GM18951 (cell line): Measurements from ENCODE around the gene GLYR1.
A peak's percentile ranks its signal among the peaks of the same experiment; 100 is the strongest.

Experiments used
- POLR2A ChIP-seq: IDR thresholded peaks from 4 replicates; pipeline ENCODE4 v1.6.1; 2011; ENCODE audit warnings: mild to moderate bottlenecking; ENCODE audit not compliant: insufficient read length, insufficient read depth; ENCODE audit errors: extremely low read depth
- in situ Hi-C: fragments of 300-500 bp; cut with MboI; formaldehyde crosslinking; loops from one replicate; pipeline ENCODE4 v1.12.0; 2022; ENCODE audit warnings: low sequenced_read_pairs, mixed read lengths, inconsistent platforms; ENCODE audit not compliant: unreplicated experiment

GLYR1 gene

GRCh38 chr16:4775005-4775404 lies 72.1 kb downstream of the GLYR1 start:
- in situ Hi-C loops: no loop called here
- TF ChIP-seq POLR2A: no peak

- TF ChIP-seq POLR2A: no peak
- in situ Hi-C loops: no loop called here
Measured at GRCh38 chr16:4772351-4772750, 74.7 kb downstream of the GLYR1 start.

DNA sequence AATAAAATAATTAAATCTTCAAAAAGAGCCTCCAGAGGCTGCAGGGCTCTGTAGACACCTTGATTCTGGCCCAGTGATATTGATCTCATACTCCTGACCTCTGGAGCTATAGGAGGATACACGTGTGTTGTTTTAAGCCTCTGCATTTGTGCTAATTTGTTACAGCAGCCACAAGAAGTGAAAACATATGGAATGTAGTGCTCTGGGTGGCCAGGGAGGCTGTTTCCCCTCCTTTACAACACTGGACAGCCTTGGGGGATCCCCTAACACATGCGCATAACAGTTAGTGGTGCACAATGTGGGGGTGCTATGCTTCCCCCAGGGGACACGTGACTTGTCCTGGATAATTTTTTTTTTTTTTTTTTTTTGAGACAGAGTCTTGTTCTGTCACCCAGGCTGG lies 75.4 kb downstream of the GLYR1 start:
- in situ Hi-C loops: no loop called here
- TF ChIP-seq POLR2A: no peak

DNA sequence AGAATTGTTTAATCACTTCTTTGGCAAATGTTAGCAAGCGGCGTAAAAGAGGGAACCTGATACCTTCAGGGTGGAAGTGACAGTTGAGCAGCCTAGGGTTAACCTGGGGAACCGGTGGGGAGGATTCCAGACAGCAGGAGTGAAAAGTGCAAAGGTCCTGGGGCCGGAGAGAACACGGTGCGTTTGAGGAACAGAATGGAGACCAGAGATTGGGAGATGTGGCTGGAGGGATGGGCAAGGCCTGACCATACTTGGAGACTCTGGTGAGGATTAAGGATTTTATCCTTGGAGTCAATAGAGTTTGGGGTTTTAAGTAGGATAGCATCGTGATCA lies 77.8 kb downstream of the GLYR1 start:
- TF ChIP-seq POLR2A: no peak
- in situ Hi-C loops: no loop called here

DNA sequence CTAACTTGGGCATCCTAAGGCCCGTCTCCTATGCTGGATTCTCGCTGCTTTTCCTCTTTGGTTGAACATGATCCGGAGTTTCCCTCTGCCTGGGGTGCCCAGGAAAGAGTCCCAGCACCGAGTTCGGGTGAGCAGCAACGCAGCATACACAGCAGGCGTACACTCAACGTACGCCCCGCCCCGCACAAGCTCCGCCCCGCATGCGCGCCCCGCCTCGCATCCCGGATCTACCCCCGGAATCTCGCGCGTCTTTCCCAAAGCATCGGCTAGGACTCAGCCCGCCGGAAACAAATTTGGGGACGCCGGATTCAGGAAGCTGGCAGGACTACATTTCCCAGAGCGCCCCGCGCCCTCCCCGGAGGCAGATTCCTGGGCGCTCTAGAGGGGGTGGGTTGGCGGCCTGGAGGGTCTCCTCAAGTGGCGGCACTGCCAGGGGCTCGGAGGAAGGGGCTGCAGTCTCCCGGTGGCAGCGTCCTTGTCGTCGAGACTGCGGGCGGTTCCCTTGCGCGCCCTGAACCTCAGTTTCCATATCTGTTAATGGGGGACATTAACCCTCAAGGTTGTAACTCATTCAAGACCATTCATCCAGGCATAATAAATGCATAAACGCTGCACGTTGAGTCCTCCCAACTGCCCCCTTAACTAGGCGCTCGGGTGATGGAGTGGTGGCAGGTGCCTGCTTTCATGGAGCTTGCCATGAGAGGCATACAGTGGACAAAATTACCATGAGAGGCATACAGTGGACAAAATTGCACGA lies 78.4 kb downstream of the GLYR1 start:
- in situ Hi-C loops: no loop called here

GRCh38 chr16:4767872-4768548 lies 79.1 kb downstream of the GLYR1 start:
- in situ Hi-C loops: no loop called here
- no peak for TF ChIP-seq POLR2A

More for the DNA sequence above, 78.4 kb downstream of the GLYR1 start:
- peak; percentile 85 for TF ChIP-seq POLR2A

GRCh38 chr16:4766875-4767628 lies 80.0 kb downstream of the GLYR1 start, which contains the start of gene ZNF500:
TSS of gene ZNF500 (minus strand) at chr16:4767162. CDS start at chr16:4765978, 1,184 bp downstream.
- in situ Hi-C loops: no loop called here
- TF ChIP-seq POLR2A: peak; percentile 77

DNA sequence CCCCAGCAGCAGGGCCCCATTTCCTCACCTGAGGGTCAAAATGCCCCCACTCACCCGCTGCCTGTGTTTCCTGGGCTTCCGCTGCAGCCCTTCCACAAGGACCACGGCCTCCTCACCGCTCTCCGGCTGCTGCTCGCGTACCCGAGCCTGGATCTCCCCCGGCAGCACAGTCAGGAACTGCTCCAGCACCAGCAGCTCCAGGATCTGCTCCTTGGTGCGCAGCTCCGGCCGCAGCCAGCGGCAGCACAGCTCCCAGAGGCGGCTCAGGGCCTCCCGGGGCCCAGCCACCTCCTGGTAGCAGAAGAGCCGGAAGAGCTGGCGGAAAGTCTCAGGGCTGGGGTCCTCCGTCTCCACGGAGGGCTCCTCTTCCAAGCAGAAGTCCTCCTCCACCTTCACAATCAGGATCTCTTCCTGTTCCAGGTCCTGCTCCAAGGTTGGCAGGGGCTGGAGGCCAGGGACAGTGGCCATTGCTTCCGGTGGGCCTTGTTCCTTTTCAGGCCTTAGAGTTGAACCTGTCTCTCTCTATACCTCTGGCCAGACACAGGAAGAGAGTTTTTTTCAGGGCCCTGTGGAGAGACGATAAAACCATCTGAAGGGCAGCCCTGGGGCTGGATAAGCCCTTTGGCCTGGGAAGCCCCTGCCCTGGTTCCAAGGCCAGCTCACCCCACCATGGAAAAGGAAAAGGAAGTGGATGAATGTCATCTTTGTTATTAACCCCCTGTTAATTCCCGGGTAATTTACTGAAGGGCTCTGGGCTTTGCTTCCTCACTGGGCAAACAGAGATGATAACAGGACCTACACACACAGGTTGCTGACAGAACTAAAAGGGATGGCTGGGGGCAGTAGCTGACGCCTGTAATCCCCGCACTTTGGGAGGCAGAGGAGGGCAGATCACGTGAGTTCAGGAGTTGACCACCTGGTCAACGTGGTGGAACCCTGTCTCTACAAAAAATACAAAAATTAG lies 81.3 kb downstream of the GLYR1 start:
- no peak for TF ChIP-seq POLR2A
- in situ Hi-C loops: no loop called here

- in situ Hi-C loops: no loop called here
Measured at GRCh38 chr16:4763791-4764190, 83.3 kb downstream of the GLYR1 start.

GRCh38 chr16:4762205-4762604 lies 84.9 kb downstream of the GLYR1 start:
- TF ChIP-seq POLR2A: no peak
- in situ Hi-C loops: no loop called here

More at GRCh38 chr16:4763791-4764190, 83.3 kb downstream of the GLYR1 start:
- TF ChIP-seq POLR2A: no peak

DNA sequence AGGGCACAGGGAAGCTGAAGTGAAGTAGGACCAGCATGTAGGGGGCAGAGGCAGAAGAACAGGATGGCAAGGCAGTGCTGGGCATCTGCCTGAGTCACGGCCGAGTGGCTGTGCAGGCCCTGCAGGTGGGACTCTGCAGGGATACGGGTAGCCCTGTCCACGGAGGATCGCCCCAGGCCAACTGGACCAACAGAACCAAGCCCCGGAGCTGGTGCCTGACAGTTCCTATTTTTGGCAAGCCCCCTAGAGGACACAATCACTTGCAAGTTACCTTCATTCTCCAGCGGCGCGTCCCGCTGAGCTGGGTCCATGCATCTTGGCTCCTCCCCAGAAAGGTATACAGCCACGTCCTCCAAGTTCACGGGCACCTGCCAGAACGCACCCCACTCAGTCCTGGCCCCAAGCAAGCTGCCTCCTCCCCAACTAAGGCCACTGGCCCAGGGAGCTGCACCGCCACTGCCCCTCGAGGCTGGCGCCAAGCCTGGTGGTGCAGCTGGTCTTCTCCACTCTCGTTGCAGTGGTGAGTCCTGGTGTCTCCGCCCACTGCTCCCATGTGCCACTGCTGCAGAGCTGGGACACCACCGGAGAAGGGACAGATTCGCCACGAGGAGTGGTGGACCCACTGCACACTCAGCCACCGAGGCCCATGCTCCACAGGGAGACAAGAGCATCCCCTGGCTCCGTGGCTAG lies 86.7 kb downstream of the GLYR1 start:
- TF ChIP-seq POLR2A: no peak
- in situ Hi-C loops: no loop called here

DNA sequence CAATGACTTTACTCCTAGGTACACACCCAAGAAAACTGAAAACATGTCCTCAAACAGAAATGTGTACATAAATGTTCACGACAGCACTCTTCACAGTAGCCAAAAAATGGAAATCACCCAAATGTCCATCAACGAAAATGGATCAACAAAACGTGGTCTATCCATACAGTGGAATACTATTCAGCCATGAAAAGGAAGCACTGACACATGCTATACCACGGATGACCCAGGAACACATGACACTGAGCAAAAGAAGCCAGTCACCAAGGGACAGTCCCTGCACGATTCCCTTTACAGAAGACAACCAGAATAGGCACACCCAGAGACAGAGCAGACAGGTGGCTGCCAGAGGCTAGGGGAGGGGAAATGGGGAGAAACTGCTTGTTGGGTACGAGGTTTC lies 91.4 kb downstream of the GLYR1 start:
- TF ChIP-seq POLR2A: no peak
- in situ Hi-C loops: no loop called here
